Right lobe of liver (tissue), 6 donors: ENCODE results near the gene CFP. TPM values are rescaled to one million over a fixed set of nuclear protein-coding genes. Genes with fewer than 3 reads are reported as not detected.

Experiments
- ATAC-seq, 4 donors: fragments of 200-7000 bp; cut with Tn5 transposase; one replicate each; pipeline ENCODE4 v1.9.1; 2020; ENCODE audit warnings: mild to moderate bottlenecking in 4 of 4, moderate library complexity in 4 of 4
- DNase-seq, 3 donors: peaks; one replicate each; pipeline ENCODE4 v3.0.0-alpha.2; 2020
- H3K27ac ChIP-seq, 3 donors: fragments of 200-600 bp; one replicate each; pipeline ENCODE4 v1.8.0; 2022
- H3K27me3 ChIP-seq, 2 donors: fragments of 200-600 bp; one replicate each; pipeline ENCODE4 v1.8.0; 2022
- H3K36me3 ChIP-seq, 4 donors: fragments of 200-600 bp; sonication (generic) in 1 of 4; one replicate each; pipeline versions ENCODE4 v1.5.1 to v1.8.0; 2017 to 2022; ENCODE audit warnings: control low read depth in 1 of 4
- H3K4me1 ChIP-seq, 4 donors: fragments of 200-600 bp; sonication (generic) in 1 of 4; one replicate each; pipeline versions ENCODE4 v1.5.1 to v1.8.0; 2017 to 2022; ENCODE audit warnings: control low read depth in 1 of 4
- H3K4me3 ChIP-seq, 3 donors: fragments of 200-600 bp; one replicate each; pipeline ENCODE4 v1.8.0; 2022
- H3K9me3 ChIP-seq, 4 donors: fragments of 200-600 bp; sonication (generic) in 1 of 4; one replicate each; pipeline versions ENCODE4 v1.5.1 to v1.8.0; 2017 to 2022; ENCODE audit warnings: control low read depth in 1 of 4
- POLR2A ChIP-seq: fragments of 450-650 bp; IDR thresholded peaks from one replicate; pipeline ENCODE4 v1.6.1; 2017; ENCODE audit warnings: antibody characterized with exemption, mild to moderate bottlenecking
- WGBS: methylation state at CpG from one replicate; pipeline ENCODE4 v1.1.6; 2018; ENCODE audit warnings: low coverage, low lambda C conversion rate; ENCODE audit not compliant: insufficient coverage; ENCODE audit errors: missing lambda C conversion rate; 5-methylcytosine and 5-hydroxymethylcytosine counted together
- intact Hi-C, 2 donors: fragments of 100-400 bp; cut with DNase I; formaldehyde crosslinking; loops; one replicate each; pipeline versions ENCODE4 v1.11.2 to v1.14.1; 2022
- microRNA-seq, 2 donors: library from miRNA; unstranded; fragments of <30 nt; microRNA quantifications; one replicate each; pipeline ENCODE4, GENCODE V29; 2019 to 2020
- small RNA-seq, 2 experiments: library from RNA; depleted of rRNA; stranded (forward); fragments of <200 nt; gene quantifications; one replicate each; pipeline ENCODE3, GENCODE V24; 2016
- total RNA-seq, 6 experiments: library from RNA; depleted of rRNA in 2 of 6; stranded (reverse); fragments of >200 nt in 2 of 6; fragmentation: NEBNext Ultra II Directional in 3 of 6; extraction: Animal tissue kit (Norgen Biotek cat#: 25700) in 3 of 6; gene quantifications; one replicate each; pipeline versions ENCODE4 v1.1.0 to v1.2.4, GENCODE V29; 2016 to 2023
- TF ChIP-seq, protein P1 (sequence below), 4 donors: fragments of 200-600 bp in 3 of 4; fragments of 450-650 bp in 1 of 4; IDR thresholded peaks; one replicate each; pipeline versions ENCODE4 v1.5.1 to v1.8.0; 2016 to 2022; ENCODE audit warnings: antibody characterized with exemption in 4 of 4, mild to moderate bottlenecking in 2 of 4
- donor health status: DM: no; HTN: yes; CAD: no.
- donor health status: DM: no; HTN: no; CAD: no.
- donor health status: DM: no; HTN: no; CAD: no.
- donor health status: DM: no; HTN: yes; CAD: no.
- donor health status: DM: no; HTN: yes; CAD: no.

CFP gene
- total RNA-seq, 6 experiments from 2014 or later = 6.8 to 24.0 (median 9.8) TPM

DNA sequence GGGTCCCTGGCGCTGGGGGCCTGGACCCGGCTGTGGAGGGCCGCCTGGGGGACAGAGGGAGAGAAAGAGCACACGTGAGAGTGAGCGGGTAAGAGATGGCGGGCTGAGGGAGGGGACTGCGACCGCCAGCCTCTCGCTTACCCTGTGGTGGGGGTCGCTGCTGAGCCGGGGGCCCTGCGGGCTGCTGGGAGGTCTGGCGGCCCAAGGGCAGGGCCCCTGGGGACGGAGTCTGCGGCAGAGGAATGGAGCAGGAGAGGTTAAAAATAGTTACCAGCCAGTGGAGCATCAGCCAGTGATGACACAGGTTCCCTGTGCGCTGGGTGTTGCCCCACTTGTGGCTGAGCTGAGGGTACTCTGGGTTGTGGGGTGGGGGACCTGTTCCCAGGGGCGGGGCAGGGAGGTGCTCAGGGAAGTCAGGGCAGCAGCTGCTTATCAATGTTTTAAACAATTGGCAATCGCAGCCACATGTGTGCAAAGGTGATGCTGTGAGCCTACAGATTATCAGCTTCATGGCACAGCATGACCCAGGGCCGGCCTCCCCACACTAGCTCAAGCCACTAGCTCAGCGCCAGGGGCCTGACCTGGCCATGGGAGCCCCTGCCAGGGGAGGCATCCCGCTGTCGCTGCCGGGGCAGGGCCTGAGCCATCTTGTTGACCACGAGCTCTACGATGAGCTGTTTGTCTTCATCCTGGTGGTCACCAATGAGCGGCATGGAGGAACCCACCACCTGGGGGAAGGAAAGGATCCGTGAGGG, 55.0 kb downstream of the CFP start:
- DNase-seq (no peak), ATAC-seq (no peak)
- Histone ChIP-seq H3K27me3 (no peaks in the 10 kb centered on the region), H3K27ac (no peak overlapping the region), H3K9me3 (no peaks in the 10 kb centered on the region), H3K36me3 (peaks cover 0 to 9% (median 0%) of the 10 kb centered on the region in 4 donors), H3K4me3 (no peak overlapping the region), H3K4me1 (no peaks in the 10 kb centered on the region)
- intact Hi-C loops = no loop called here
- no peak for TF ChIP-seq POLR2A
- 65% methylated on average over 15 of the region's 27 CpGs for WGBS

DNA sequence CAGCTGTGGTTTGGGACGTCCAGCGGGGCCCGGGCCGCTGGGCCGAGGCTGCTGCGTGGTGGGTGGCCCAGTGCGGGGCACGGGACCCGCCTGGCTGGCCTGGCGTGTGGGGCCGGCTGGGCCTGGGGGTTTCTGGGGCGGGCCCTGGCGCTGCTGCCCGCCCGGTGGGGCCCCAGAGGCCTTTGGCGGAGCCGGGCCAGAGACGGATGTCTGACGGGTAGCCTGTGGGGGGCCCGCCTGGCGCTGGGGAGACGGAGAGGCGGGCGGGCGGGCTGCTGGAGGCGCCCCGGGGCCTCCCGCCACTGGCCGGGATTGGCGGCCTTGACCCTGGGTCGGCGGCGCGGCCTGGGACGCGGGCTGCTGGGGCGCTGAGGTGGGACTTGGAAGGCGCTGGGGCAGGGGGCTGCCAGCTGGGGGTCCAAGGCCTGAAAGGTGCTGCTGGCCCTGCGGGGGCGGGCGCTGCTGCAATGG, 55.6 kb downstream of the CFP start:
- no peak for ATAC-seq
- Histone ChIP-seq H3K36me3 (peaks cover 0 to 16% (median 0%) of the 10 kb centered on the region in 4 donors), H3K27me3 (no peaks in the 10 kb centered on the region), H3K4me1 (no peaks in the 10 kb centered on the region), H3K4me3 (no peak overlapping the region), H3K9me3 (no peaks in the 10 kb centered on the region), H3K27ac (no peak overlapping the region)
- no peak for DNase-seq
- no CpG with 5 or more reads among the region's 41 CpGs for WGBS
- intact Hi-C loops = no loop called here
- TF ChIP-seq POLR2A = no peak
- TF ChIP-seq, protein P1, sequence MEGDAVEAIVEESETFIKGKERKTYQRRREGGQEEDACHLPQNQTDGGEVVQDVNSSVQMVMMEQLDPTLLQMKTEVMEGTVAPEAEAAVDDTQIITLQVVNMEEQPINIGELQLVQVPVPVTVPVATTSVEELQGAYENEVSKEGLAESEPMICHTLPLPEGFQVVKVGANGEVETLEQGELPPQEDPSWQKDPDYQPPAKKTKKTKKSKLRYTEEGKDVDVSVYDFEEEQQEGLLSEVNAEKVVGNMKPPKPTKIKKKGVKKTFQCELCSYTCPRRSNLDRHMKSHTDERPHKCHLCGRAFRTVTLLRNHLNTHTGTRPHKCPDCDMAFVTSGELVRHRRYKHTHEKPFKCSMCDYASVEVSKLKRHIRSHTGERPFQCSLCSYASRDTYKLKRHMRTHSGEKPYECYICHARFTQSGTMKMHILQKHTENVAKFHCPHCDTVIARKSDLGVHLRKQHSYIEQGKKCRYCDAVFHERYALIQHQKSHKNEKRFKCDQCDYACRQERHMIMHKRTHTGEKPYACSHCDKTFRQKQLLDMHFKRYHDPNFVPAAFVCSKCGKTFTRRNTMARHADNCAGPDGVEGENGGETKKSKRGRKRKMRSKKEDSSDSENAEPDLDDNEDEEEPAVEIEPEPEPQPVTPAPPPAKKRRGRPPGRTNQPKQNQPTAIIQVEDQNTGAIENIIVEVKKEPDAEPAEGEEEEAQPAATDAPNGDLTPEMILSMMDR (IDR thresholded peaks at IDR 0.05) = no peak

DNA sequence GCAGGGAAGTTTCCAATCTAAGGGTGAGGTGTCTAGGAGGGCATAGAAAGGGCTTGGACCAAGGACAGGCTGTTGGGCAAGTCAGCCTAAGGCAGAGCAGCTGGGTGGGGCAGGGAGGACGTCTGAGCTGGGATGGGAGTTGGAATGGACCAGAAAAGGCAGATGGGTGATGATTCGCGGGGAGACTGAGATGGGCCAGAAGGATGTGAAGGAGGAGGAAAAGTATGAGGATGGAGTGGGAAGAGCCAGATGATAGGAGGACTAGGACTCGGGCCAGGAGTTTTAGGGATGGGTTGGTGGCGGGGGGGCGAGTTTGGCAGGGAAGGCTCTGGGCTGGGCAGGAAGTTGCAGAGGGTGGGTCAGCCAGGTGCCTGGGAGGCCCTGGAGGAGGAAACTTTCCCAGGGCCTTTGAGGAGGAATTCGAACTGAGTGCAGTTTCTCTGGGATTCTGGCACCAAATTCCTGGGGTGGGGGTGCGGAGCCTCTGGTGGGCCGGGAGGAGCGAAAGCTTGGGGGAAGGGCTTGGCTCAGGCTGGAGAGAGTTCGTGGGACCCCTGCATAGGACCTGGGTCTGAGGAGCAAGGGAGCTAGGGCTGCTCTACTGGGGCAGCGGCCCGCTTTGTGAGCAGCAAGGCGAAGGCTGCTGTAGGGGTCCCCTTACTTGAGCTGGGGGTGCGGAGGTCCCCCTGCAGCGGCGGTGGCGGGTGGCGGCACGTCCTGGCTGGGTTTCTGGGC, 56.2 kb downstream of the CFP start:
- WGBS = 44% methylated on average over 8 of the region's 20 CpGs
- H3K36me3 ChIP-seq = peaks cover 0 to 17% (median 0%) of the 10 kb centered on the region in 4 donors
- no peaks in the 10 kb centered on the region for H3K27me3 ChIP-seq
- no peak for DNase-seq
- ATAC-seq = peak in 2 of 4 donors; percentile 10 to 24
- no peak overlapping the region for H3K4me3 ChIP-seq
- no peaks in the 10 kb centered on the region for H3K4me1 ChIP-seq
- no peaks in the 10 kb centered on the region for H3K9me3 ChIP-seq
- no peak for TF ChIP-seq POLR2A
- TF ChIP-seq, protein P1 (IDR thresholded peaks at IDR 0.05) = no peak
- intact Hi-C loops = no loop called here
- no peak overlapping the region for H3K27ac ChIP-seq

Small RNA genes lying within 50 kb of the gene (microRNA-seq; reads per million reads assigned to microRNA genes)
- gene MIR4769 = 0.64 to 0.87 reads per million in 2 donors

Small RNA genes lying within 50 kb of the gene (small RNA-seq; reads per million reads assigned to genes)
- gene MIR4769 = 0 reads per million in 2 experiments

Other genes starting within 250 kb of the CFP start
- 1 to 10 TPM; 2.7 to 6.1 (median 3.9) TPM for gene ZNF41, start 146.7 kb downstream of the CFP start, total RNA-seq
- 10 to 100 TPM; 31.5 to 86.0 (median 54.9) TPM for gene ARAF, start 68.7 kb downstream of the CFP start, total RNA-seq
- gene TIMP1, start 47.5 kb downstream of the CFP start, total RNA-seq = 100 to 1,000 TPM in 4 of 6 experiments, 10 to 100 TPM in 2; 82.1 to 432 (median 143) TPM
- 1 to 10 TPM in 2 of 6 experiments, under 1 TPM in 3, not detected in 1; 0.22 to 3.1 (median 0.37) TPM for gene SYN1, start 10.1 kb downstream of the CFP start, total RNA-seq
- 10 to 100 TPM; 14.8 to 23.9 (median 19.7) TPM for gene ELK1, start 20.6 kb upstream of the CFP start, total RNA-seq
- gene UXT, start 29.2 kb upstream of the CFP start, total RNA-seq = 10 to 100 TPM; 40.2 to 53.5 (median 49.5) TPM
- 1 to 10 TPM; 2.4 to 3.8 (median 3.3) TPM for gene ZNF81, start 207.0 kb upstream of the CFP start, total RNA-seq